ENCODE measurements around the gene AFF3.

GRCh38 chr2:99851089-99851488 lies 291.3 kb downstream of the AFF3 start:
- TF ChIP-seq CTCF (IDR thresholded peaks at IDR 0.05) (no peak), POLR2A (IDR thresholded peaks at IDR 0.05) (no peak)
